GM19193 (cell line): ENCODE data around the gene TPO.

ENCODE experiments used
- POLR2A ChIP-seq: IDR thresholded peaks from 4 replicates; pipeline ENCODE4 v1.6.1; 2011; ENCODE audit not compliant: insufficient read depth, insufficient read length; ENCODE audit errors: extremely low read depth

Gene TPO

DNA sequence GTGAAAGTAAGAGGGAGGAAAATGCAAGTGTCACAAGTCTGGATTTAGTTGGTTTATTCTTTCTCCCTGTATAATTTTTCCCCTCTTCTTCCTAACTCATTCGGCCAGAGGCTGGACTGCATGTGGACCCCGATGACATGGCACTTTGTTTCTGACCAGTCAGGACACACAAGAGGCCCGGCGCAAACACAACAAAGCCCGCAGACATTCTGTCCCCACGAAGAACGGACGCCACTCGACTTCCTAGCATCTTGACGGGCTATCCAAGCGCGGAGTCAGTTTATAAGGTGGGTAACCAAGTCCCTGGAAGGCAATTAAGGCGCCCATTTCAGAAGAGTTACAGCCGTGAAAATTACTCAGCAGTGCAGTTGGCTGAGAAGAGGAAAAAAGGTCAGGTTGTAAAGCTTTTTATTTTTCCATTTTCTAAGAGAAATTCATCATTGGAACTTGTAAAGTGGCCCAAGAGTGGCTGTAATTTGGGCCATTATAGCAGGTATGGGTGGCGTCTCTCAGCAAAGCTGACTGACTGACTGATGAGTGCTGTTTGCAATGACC, at the start of gene TPO:
Gene TPO, plus strand, starts transcription at position 308 of the 555 bp plus-strand sequence. CDS start 946 bp downstream, outside the sequence.
- no peak for TF ChIP-seq POLR2A

DNA sequence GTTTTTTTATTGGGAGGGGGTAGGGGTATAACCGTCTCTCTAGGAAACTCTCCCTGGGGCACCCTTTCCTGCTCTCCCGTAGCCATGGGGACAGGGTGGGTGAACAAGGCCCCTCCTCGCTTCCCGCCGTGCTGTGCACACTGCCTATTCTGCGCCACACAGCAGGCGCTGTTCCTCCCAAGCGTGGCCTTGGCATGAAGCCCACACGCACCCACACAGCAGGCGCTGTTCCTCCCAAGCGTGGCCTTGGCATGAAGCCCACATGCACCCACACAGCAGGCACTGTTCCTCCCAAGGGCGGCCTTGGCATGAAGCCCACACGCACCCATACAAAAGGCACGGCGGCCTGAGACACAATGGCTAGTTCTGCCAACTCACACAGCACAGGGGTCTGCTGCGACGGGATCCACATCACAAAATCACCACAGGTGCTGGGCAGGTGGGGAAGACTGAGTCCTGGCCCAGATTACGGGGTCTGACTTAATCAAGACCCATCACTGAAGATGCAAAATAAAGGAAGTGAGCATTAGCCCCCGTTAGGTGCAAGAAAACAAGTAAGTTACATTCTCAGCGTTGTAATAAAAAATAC, 46.6 kb upstream of the TPO start:
- no peak for TF ChIP-seq POLR2A

DNA sequence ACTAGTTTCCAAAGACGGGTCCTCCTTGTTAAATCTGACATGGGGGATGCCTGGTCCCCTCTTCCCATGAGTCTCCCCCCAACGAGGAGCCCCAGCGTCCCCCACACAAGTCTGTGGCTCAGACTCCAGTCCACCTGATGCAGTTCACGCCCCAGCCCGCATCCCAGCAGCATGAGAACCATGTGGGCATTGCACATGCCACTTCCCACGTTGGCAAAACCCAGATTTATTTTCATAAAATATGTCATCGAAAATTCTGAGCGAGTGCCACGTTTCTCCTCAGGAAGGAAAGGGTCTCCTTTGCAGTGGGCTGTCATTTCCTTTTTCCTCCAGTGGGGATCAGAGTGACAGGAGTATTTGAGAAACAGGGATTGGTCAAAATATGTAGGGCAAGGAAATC, 45.7 kb upstream of the TPO start:
- no peak for TF ChIP-seq POLR2A

DNA sequence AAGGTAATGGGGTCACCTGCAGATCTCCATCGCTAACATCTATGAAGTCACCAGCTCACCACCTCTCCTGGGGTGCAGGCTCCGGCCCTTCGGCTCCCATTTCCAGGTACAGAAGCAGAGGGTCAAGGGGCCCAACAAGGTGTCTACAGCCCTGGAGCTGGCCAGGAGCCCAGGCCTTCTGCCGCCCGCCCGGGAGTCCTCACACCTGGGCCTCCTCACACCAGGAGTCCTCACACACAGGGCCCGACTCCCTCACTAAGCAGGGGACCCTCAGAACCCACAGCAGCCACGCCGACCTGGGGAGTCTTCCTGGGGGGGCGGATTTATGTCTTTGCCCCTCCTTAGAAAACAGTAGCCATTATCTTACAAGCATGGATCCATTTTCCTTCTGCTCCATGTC, 43.4 kb upstream of the TPO start:
- no peak for TF ChIP-seq POLR2A

DNA sequence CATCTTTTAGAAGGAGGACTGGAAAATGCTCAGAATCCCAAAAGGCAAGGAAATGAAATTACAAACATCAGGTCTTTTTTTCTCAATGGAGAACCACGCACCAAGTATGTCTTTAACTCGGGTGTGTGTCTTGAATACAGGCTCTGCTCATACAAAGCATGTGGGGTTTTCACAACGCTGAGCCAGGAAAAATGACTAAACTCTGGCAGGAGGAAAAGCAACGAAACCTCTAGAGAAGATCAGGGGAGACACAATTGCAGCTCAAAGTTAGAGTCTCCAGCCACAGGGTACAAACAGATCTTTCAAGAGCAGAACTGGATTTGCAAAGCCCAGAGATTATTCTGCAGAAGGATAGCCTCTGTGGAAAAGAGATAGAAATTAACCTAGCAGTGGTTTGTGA, 42.8 kb upstream of the TPO start:
- no peak for TF ChIP-seq POLR2A

DNA sequence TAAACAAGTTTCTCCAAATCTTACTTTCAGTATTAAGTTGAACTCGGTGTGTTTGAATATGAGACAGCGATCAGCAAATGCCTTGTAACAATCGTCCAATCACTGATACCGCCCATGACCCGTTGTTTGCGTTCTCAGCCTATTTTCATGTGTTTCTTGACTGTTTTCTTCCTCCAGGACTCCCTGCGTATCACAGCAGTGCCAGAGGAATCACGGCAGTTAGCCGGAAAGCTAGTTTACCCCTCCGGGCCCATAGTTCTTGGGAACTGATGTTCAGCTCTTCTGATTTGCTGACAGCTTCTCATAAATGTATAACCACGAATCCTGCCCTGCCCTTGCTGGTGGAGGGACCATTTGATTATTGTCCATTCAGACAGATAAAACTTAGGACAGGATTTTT, 42.2 kb upstream of the TPO start:
- no peak for TF ChIP-seq POLR2A

DNA sequence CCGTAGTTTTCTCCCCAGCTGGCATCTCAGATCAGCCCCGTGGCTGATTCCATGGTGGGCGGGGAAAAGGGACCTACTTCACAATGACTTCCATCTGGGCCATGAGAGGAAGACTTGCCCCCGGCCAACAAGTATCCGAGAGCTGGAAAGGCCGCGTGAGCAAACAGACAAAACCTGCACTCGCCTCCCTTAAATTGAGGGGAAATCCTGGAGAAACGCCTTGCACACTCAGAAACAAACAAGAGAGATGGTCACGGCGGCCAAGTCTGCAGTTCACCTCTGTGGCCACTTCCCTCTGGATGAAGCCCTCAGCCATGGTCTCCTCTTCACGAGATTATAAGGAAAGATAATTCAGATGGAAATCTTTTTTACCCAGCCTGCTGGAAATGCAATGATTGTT, 39.4 kb upstream of the TPO start:
- no peak for TF ChIP-seq POLR2A

DNA sequence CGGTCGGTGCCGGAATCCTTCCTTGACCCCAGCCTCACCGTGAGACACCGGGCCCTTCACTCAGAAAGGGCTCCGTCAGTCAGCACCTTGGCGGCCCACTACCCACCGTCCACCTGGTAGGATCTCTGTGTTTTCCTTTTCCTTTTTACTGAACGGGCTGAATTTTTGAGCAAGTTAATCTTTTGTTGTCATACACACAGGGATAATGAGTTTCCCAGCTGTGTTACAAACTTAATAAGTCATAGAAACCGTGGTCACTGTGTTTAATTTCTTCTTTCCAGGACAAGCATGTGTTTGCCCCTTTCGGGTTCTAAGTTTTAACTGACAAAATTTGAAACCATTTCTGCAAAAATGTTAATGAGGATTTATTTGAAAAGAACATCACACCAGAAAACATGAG, 39.0 kb upstream of the TPO start:
- no peak for TF ChIP-seq POLR2A

DNA sequence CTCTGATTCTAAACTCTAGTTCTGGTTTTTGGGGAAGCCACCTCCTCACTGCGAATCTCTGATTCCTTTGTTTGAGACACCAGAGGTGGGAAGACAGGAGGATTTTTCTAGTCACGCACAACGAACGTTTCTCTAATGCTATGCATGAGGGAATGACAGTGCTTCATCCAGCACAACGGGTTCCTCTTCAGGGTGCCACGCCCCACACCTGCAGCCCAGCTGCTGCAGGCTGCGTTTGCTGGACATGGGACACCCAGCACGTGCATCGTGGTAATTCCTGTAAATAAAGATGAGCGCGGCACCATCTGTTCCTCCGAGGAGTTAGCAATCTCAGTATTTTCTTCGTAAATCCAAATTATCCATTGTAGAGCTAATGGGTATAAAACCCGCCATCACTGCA, 37.5 kb upstream of the TPO start:
- TF ChIP-seq POLR2A = no peak

DNA sequence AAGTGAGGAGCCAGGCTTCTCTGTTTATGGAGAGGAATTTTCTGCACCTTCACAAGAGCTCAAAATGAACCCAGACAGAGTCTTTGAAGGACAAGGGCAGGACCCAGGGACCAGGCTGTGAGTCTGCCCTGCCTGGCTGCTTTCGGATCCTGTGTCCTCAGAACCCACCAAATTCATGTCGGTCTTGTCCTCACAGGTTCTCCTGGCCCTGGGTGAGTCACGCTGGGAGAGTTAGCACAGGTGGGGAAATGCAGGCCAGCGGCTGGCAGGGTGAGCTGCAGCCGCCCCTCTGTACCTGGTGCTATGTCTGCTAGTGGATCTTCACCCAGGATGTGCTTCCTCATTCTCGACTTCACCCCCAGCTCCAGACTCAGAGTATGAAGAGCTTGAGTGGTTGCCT, 35.8 kb upstream of the TPO start:
- TF ChIP-seq POLR2A = no peak

DNA sequence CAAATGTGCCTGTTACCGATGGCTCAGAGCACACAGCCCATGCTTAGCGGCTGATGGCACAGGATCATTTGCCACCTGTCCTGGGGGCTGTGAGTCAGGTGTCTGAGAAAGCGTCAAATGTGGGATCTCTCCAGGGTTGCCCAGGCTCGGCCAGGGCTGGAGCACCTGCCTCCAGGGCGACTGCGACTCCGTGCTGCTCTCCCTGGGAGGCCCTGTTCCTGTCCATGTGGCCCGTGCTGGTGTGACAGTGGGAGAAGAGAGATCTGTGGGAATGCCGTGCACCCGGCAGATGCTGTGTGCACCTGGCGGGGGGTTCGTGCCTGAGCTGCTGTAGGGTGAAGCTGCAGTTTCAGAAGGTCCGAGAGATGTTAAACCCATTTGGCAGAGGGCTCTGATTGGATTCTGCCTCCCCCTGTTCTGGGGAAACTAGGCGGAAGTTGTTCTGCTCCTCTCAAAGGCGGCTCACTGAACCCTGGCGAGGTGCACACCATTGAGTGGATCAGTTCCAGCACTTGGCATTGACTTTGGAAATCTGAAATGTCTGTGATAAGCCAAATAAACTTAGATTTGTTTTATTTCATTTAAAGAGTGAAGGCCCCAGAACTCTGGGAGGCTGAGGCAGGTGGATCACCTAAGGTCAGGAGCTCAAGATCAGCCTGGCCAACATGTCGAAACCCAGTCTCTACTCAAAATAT, 34.7 kb upstream of the TPO start:
- TF ChIP-seq POLR2A = no peak

DNA sequence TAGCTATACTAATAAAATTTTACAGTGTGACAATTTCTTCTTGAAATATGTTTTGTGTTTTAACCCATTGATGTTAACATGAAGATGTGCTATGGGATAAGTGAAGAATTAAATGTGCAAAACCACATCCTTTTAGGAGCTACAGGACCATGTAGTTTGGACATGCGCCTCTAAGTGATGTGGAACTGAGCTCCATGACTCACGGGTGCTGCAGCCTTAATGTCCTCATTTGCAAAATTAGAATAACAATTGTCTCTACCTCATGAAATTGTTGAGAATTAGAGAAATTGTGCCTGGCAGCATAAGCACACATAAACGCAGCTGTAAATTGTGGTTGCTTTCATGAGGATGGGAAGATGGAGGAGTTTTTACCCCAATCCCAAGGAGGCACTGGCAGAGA, 31.6 kb upstream of the TPO start:
- no peak for TF ChIP-seq POLR2A

DNA sequence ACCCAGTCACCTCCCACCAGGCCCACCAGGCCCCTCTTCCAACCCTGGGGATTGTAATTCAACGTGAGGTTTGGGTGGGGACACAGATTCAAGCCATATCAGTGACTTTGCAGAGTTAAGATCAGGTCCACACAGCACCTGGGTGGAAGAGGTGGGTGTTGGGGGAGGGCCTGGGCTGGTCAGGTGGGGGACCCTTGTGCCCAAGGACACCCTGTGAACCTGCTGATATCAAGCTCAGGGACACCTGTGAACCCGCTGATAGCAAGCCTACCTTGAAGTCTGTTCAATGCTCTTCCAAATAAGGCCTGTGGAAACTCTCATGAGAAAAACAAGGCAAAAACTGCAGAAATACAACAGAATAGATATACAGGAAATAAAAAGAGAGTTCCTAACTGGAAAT, 19.9 kb upstream of the TPO start:
- no peak for TF ChIP-seq POLR2A

DNA sequence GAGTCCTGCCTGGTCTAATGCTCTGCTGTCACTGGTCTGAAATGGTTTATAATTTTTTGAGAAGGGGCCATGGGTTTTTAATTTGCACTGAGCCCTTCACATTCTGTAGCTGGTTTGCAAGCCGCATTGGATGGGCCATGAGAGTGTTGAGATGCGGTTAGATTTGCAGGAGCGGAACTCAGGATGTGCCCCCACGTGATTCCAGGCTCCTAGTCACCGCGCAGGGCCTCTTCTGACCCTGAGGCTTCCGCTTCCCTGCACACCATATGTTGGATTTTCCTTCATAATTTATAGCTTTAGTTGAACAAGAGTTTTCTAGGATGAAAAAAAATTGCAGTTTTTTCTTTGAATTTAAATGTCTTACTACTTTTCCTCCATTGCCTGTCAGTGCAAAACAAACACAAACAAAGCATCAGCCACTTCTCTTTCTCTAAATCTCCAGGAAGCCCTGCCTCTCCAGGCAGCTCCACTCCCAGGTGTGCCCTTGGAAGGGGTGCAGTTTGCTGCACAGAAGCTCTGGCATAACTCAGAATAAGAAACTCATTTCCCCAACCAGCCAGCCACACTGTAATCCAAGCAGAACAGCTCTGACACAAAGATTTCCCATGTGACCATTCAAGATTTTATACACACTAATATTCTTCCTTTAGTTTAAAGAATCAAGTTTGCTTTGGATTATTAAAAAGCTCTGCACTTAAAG, 18.4 kb upstream of the TPO start:
- no peak for TF ChIP-seq POLR2A

DNA sequence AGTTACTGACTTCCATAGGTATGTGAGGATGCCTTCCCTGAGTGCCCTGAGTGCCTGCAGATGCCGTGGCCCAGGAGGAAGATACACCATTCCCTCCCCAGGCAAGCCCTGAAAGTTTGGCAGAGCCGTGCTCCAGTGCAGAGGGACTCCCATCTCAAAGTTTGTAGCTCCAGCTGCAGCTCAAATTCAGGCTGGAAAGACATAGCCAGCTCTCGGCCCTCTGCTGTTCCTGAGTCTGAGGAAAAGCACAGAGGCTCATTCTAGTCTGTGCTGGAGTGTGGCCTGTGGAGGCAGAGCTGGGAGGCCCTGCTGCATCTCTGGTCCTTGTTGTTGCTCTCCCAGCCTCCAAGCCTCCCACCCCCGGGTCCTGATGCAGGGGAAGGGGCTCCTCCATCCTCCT, 15.9 kb upstream of the TPO start:
- no peak for TF ChIP-seq POLR2A

DNA sequence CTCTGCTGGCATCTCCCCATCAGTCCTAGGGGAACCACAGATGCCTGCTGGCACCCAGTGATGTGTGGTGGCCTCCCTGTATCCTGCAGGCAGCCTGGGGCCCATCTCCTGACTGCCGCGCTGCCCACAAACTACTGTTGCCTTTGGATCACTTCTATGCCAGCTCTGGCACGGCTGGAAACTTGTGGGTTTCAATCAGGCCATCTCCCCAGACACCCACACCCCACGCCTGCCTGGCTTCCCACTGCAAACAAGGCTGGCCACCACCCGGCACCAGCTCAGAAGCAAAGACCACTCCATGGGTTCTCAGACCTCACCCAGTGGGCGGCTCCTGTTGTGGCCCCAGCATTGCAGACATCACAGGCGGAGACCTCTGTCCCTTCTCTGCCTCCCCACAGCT, 15.1 kb upstream of the TPO start:
- TF ChIP-seq POLR2A = no peak
